ENCODE results near the gene GREB1L.

GREB1L gene

GRCh38 chr18:21383031-21383430, 141.0 kb downstream of the GREB1L start:
- no peak for DNase-seq

- DNase-seq: no peak
These were observed 144.7 kb downstream of the GREB1L start for GRCh38 chr18:21386523-21387240.

GRCh38 chr18:21387886-21388285, 145.9 kb downstream of the GREB1L start:
- DNase-seq: no peak

GRCh38 chr18:21389283-21389682, 147.3 kb downstream of the GREB1L start:
- no peak for DNase-seq

DNA sequence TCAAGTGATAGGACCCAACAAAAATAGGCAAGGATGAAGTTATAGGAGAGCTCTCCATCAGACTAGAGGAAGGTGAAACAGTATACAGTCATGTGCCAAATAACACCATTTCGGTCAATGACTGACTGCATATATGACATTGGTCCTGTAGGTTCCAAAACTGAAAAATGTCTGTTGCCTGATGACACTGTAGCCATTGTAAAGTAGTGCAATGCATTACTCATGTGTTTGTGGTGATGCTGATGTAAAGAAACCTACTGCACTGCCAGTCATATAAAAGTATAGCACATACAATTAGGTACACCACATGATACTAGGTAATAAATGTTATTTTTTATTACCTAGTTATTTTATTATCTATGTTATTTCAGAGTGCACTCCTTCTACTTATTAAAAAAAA, 147.9 kb downstream of the GREB1L start:
- no peak for DNase-seq

GRCh38 chr18:21391074-21391673, 149.1 kb downstream of the GREB1L start:
- no peak for DNase-seq

DNA sequence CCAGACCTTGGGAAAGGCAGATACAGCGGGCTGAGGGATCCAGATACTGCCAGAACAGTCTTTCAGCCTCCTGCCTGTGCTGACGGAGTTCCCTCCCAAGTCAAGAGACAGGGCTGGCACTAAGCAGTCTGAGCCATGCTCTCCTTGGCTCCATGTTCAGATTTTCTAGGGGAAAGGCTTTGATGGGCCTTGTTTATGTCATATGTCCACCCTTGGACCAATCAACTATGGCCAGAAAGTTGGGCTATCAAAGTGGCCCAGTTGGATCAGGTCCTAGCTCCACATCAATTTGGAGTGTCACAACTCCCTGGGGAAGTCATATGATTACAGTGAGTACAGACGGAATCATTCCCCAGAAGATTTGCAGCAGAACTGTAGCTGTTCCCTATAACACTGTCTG, 152.0 kb downstream of the GREB1L start:
- no peak for DNase-seq

DNA sequence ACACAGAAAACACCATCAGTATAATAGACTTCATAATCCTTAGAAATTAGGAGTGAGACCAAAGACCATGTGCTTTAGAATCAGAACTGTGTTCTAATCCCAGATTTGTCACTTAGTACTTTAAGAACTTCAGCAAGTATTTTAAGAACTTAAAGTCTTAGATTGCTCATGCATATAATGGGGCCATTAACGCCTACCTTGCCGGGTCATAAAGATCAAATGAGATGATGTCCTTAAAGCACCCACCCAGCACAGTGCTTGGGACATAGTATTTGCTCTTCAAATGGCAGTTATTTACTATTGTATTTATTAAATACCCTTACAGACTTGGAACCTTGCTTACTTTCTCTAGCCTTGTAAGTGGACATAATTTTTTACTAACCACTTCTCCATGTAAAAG, 156.1 kb downstream of the GREB1L start:
- no peak for DNase-seq

DNA sequence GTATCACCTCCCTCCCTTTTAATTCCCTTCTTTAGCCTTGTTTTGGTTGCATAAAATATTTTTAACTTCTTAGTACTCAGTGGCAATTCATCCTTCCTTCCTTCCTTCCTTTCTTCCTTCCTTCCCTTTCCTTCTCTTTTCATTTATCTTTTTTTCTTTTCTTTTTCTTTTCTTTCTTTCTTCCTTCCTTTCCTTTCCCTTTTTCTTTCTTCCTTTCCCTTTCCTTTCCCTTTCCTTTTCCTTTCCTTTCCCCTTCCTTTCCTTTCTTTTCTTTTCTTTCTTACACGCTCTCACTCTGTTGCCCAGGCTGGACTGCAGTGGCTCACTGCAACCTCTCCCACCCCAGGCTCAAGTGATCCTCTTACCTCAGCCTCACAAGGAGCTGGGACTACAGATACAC, 160.2 kb downstream of the GREB1L start:
- DNase-seq: no peak

DNA sequence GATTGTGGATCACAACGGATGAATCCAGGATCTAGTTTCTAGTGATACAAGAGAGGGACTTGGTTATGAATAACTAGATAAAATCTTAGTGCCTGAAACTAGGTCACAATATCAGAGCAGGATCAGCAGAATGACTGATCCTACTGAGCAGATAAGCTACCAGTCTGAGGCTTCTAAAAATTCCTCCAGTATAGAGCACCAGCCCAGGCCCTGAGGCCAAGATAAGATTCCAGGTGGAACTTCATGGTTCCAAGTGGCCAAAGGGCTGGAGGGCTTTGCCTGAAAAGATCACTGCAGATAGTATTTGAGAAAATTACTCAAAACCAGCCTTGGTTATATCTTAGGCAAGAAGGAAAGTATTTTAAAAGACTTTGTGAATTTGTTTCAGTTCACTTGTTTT, 162.4 kb downstream of the GREB1L start:
- DNase-seq: no peak

GRCh38 chr18:21406116-21406515, 164.1 kb downstream of the GREB1L start:
- DNase-seq: no peak

- no peak for DNase-seq
These were observed 166.6 kb downstream of the GREB1L start for GRCh38 chr18:21408681-21409080.

DNA sequence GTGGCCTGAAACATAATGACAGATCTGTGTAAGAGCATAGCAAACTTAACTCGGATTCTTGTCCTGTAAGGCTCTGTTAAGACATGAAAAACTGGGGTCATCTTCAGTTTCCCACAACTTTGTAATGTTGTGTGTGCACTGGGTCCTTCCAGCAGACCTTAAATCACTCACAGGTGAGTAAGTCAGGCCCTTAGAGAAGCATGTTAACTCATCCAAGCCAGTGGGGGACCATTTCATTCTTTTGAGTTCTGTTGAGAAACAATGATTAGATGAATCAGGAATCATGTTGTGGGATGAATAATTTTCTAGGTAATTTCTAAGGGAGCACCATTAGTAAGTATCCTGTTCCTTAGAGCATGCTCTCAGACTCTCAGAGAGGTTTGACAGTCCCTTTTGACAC, 191.4 kb downstream of the GREB1L start:
- no peak for DNase-seq

DNA sequence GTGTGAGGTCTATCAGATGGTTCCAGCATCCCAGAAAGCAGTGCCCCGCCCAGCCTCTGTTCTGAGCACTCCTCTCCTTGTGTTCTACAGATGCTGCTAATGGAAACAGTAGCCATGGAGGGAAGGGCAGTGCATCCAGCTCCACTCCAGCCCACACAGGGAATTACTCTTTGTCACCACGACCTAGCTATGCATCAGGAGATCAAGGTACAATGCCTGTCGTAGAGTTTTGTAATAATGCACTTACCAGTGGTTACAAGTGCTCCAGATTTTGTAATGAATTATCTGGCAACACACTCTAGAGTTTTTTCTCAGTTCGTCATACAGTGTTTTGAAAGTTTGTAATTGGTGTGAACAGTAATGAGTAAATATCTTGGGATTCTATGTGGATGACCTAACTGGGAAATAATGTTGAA, 197.4 kb downstream of the GREB1L start:
- DNase-seq: no peak

- DNase-seq: no peak
These were observed 199.6 kb downstream of the GREB1L start for GRCh38 chr18:21441670-21442069.

DNA sequence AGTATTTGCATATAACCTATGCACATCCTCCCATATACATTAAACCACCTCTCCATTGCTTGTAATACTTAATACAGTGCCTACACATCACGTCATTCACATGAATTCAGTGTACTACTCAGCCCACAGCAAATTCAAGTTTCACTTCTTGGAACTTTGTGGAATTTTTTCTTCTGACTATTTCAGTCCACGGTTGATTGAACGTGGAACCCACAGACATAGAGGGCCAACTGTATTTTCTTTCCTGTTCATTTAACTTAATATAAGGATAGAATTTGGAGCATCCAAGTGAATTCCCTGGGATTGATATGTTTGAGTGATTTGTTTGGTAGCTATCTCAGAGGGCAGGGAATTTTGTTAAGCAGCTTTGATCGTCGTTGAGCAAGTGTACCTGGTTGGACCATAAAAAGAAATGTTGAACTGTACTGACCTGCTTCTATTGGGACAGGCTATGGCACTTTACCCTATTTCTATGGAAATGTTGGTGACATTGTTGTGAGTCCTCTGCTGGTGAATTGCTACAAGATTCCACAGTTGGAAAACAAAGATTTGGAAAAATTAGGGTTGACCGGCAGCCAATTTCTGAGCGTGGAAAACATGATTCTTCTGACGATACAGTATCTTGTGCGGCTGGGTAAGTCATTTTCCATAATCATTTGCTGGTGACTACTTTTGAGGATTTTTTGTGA, 201.9 kb downstream of the GREB1L start:
- DNase-seq: no peak

GRCh38 chr18:21444465-21445212, 202.6 kb downstream of the GREB1L start:
- DNase-seq: no peak

- no peak for DNase-seq
These were observed 206.3 kb downstream of the GREB1L start for GRCh38 chr18:21448299-21448698.

DNA sequence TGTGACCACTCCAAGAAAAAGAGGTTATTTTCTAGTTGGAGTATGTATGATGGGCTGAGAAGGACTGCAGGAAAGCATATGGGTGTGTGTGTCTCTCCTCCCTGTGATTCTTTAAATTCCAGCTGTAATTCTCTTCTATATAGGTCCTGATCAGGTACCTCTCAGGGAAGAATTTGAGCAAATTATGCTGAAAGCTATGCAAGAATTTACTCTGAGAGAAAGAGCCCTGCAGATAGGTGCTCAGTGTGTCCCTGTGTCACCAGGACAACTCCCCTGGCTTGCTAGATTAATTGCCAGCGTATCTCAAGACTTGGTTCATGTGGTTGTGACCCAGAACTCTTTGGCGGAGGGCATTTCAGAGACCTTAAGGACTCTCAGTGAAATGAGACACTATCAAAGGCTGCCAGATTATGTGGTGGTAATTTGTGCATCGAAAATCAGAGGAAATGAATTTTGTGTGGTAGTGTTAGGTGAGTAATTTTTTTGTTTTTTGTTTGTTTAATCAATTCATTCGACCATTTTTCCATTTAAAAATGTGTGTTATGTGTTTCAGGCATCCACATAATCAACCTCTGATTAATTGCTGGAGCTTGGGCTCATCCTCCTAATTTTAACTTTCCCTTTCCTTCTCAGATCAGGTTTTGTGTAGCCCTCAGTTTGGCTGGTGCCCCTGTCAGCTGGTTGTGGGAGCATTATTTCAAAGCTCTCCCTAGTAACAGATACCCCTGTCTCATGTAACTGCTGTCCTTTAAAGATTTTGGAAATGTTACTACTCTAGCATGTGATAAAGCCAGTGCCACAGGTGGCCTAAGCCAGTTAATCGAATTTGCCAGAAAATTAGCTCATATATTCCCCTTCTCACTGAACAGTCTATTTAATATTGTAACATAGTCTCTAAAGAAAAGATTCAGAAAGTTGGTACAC, 207.6 kb downstream of the GREB1L start:
- DNase-seq: no peak

- no peak for DNase-seq
These were observed 208.5 kb downstream of the GREB1L start for GRCh38 chr18:21450503-21450902.

- no peak for DNase-seq
These were observed 208.9 kb downstream of the GREB1L start for GRCh38 chr18:21450913-21451312.

- DNase-seq: no peak
These were observed 209.8 kb downstream of the GREB1L start for GRCh38 chr18:21451851-21452250.

Measured in KG1 (cell line).